ENCODE measurements around the gene DTL.

Gene DTL

DNA sequence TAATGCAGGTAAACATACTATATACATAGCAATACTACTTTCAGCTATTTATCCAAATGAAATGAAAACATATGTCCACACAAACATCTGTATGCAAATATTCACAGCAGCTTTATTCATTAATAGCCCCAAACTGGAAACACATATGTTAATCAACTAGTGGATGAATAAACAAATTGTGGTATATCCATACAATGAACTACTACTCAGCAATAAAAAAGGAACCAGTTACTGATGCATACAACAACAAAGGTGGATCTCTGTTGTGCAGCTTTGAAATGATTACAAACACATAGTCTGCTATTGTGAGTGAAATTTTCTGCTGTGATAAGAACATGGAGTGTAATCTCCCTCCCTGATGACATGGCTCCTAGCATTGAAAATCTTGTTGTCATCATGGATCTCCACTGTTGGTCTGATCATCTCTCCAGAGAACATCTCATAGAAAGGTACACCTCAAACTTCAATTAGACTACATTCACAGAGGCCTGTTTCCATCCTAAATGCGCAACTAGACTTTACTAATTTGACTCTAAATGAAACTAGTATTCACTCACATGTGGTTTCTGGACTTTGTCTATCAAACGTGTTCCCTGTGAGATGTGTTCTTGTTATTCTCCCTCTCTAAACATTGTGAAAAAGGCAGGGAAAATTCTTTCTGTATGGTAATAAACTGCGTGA, 10.9 kb upstream of the DTL start:
- no peak for TF ChIP-seq GATA3 (IDR thresholded peaks at IDR 0.05; ENCODE audit: low read depth, low read length)
- no peak for TF ChIP-seq GATA2 (IDR thresholded peaks at IDR 0.05; ENCODE audit: low read depth, low read length)

DNA sequence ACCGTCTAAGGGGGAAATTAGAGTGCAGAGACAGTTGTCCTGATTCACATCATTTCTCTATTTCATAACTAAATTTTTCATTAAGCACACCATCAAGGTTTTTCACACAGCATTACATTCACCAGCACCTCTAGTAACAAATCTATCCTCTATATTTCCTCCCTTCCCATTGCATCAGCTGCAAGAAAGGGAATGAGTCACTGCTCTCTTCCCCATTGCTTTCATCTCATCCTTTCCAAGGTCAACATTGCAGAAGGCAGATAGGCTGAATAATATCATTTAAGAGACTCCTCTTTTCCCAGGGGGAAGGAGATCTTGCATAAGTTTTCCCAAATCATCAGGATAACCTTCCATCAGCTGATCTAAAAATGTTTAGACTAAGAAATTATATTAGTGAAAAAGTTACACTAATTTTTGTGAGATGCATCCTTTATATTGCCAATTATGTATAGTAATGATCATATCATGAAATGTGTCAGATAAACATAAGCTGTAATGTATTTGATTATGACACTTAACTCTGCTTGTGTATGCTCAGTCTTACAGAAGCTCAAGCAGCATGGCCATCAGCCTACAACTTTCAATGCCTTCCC, 4.5 kb upstream of the DTL start:
- TF ChIP-seq GATA3 (IDR thresholded peaks at IDR 0.05; ENCODE audit: low read depth, low read length) (no peak), GATA2 (IDR thresholded peaks at IDR 0.05; ENCODE audit: low read depth, low read length) (no peak)

DNA sequence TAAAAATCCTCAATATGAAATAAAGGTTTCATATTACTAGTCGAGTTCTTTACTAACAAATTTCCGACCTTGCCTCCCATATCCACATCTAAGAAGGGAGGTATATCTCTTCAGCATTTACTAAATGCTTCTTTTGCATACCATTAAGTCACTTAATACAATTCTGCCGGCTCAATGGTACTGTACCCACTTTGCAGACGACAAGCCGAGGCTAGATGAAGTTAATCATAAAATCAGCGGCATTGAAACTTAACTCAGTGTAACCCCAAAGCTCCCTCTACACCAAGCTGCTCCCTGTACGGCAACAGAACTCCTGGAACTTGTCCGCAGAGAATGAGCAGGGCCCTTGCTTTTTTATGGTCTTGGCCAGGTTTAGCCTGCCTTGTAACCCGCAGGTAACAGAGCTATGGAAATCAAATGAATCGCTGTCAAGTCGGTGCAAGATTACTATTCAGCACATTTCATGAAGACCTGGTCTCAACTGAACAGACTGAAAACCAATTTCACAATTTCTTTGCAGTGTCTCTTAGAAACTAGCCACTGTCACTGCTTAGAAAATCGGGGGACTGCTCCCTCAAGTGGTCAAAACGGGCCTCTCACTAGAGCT, 929 bp upstream of the DTL start:
- TF ChIP-seq GATA2 (IDR thresholded peaks at IDR 0.05; ENCODE audit: low read depth, low read length) (no peak), GATA3 (IDR thresholded peaks at IDR 0.05; ENCODE audit: low read depth, low read length) (no peak)

DNA sequence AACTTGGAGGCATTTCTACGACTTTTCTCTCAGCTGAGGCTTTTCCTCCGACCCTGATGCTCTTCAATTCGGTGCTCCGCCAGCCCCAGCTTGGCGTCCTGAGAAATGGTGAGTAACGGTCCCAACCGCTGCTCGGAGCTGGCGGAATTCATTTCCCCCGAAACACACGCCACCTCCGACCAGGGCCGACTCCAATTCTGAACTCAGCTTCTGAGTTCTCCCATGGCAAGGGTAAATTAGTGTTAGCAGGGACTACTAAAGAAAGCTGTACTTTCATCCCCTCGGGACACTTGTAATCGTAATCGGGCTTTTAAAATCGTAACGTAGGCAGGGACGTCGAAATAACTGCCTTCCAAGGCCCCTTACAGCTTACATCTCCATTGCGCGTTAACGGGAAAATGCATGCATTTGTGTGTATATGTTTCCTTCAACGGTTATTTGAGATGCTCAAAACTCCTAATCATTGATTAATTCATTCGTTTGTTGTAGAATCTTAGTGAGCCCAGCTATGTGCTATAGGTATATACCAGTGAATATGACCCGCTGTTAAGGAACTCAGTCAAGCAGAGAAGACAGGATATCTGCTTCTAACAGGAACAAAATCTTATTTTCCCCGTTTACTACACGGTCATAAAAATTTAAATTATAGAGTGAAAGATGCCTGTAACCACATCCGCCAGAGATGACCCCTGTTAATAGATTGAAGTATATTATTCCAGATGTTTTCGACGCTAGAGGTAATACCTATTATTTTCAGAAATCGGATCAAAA, 472 bp downstream of the DTL start:
- TF ChIP-seq GATA2 (IDR thresholded peaks at IDR 0.05; ENCODE audit: low read depth, low read length) = no peak
- no peak for TF ChIP-seq GATA3 (IDR thresholded peaks at IDR 0.05; ENCODE audit: low read depth, low read length)

DNA sequence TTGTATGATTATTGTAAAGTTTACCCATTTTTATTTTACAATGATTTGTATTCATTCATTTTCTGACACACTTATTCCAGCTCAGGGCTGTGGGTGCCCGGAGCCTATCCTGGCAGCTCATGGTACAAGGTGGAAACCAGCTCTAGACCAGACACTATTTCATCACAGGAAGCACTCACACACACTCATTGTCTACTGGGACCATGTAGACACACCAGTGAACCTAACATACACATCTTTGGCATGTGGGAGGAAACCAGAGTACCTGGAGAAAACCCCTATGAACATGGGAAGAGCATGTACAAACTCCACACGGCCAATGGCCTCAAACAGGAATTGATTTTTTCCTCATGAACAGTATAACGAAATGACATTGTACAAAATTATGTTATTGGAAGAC, 2.4 kb downstream of the DTL start:
- TF ChIP-seq GATA2 (IDR thresholded peaks at IDR 0.05; ENCODE audit: low read depth, low read length) = no peak
- no peak for TF ChIP-seq GATA3 (IDR thresholded peaks at IDR 0.05; ENCODE audit: low read depth, low read length)

DNA sequence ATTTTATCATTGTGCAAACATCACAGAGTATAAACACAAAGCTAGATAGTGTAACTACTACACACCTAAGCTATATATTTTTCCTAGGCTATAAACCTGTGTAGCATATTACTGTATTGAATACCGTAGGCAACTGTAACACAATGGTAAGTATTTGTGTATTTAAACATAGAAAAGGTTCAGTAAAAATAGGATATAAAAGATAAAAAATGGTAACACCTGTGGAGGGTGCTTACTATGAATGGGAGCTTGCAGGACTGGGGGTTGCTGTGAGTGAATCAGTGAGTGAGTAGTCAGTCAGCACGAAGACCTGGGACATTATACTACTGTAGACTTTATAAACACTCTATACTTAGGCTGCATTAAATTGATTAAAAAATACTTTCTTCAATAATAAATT, 4.1 kb downstream of the DTL start:
- TF ChIP-seq GATA3 (IDR thresholded peaks at IDR 0.05; ENCODE audit: low read depth, low read length) = no peak
- TF ChIP-seq GATA2 (IDR thresholded peaks at IDR 0.05; ENCODE audit: low read depth, low read length) = no peak

DNA sequence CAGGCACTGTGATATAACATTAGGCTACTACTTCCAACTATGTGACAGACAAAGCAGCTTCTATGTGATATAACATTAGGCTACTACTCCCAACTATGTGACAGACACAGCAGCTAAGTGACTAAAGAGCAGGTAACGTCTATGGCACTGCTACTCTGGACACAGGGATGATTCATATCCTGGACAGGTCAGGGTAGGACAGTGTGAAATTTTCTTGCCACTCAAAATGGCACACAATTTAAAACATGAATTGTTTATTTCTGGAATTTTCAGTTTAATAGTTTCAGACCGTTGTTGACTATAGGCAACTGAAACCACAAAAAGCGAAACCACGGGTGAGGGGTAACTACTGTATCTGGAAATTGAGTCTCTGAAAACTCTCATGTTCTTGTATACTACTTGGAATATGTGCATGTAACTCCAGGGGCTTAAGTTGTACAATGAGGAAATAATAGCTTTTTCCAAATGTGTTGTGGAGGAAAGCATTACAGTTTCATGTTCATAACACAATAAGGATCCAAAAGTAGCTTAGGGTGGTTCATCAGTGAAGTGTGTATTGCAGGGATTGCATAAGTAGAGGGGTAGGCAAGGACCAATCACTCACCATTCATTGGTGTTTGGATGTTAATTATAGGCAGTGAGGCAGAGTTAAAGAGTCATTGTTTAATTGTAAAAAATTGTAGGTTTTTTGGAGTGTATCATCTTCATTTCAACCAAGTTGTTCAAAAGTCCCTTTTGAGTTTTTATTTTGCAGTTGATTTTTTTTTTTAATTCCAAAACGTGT, 5.3 kb downstream of the DTL start:
- TF ChIP-seq GATA2 (IDR thresholded peaks at IDR 0.05; ENCODE audit: low read depth, low read length) (no peak), GATA3 (IDR thresholded peaks at IDR 0.05; ENCODE audit: low read depth, low read length) (no peak)

DNA sequence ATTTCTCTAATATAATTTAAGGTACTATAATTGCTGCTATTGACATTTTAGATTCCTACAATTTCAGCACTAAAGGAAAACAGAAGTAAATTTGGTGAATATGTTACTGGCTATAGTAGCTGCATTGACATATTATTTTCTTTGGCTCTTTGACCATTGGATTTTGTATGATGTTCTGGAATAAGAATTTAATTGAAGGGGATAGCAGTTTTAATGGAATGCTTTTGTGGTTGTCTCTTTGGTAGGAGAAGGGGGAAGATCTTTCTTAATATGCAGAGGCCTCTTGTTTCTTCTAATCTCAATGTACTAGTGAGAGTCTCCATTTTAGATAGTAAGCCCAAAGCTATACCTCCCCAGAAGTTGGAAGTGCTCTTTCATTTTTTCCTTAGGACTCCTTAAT, 6.9 kb downstream of the DTL start:
- TF ChIP-seq GATA3 (IDR thresholded peaks at IDR 0.05; ENCODE audit: low read depth, low read length) (no peak), GATA2 (IDR thresholded peaks at IDR 0.05; ENCODE audit: low read depth, low read length) (no peak)

DNA sequence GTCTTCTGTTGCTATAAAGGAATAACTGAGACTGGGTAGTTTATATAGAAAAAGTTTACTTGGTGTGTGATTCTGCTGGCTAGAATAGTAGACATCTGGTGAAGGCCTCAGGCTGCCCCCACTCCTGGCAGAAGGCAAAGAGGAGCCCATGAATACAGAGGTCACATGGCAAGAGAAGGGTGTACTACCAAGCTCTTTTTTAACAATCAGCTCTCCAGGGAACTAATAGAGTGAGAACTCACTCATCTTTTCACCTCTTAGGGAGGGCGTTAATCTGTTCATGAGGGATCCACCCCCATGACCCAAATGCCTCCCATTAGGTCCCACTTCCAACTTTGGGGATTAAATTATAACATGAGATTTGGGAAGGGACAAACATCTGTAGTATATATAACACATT, 9.3 kb downstream of the DTL start:
- TF ChIP-seq GATA3 (IDR thresholded peaks at IDR 0.05; ENCODE audit: low read depth, low read length) (no peak), GATA2 (IDR thresholded peaks at IDR 0.05; ENCODE audit: low read depth, low read length) (no peak)

DNA sequence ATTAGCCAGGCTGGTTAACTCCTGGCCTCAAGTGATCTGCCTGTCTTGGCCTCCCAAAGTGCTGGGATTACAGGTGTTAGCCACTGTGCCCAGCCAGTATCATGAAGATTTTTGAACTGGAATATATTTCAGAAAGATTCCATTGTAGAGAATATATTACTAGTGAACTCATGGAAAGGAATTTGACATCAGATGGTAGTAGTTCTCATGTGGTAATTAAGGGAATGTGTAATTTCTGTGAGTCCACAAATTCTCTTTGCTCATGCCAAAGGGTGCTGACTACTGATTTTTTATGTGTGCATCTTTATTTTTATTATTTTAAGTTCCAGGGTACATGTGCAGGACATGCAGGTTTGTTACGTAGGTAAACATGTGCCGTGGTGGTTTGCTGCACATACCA, 10.4 kb downstream of the DTL start:
- TF ChIP-seq GATA2 (IDR thresholded peaks at IDR 0.05; ENCODE audit: low read depth, low read length) = no peak
- no peak for TF ChIP-seq GATA3 (IDR thresholded peaks at IDR 0.05; ENCODE audit: low read depth, low read length)

DNA sequence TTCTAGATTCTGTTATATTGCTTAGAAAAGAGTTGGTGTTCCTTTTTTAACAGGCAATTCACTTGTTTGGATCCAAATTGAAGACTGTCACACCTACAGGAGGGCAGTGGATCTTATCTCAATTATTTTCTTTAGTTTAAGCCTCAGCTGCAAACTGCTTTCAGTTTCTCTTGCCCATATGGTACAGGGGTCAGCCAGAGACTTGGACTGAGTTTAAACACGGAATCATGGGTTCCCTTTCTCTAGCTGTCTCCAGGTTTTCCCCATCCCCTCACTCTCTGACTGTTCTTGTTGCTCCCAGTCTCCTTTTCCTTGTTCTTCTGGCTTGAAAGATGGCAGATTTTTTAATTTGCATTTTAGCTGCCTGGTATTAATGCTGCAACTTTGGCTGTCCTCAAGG, 18.4 kb downstream of the DTL start:
- TF ChIP-seq GATA3 (IDR thresholded peaks at IDR 0.05; ENCODE audit: low read depth, low read length) = no peak
- no peak for TF ChIP-seq GATA2 (IDR thresholded peaks at IDR 0.05; ENCODE audit: low read depth, low read length)

DNA sequence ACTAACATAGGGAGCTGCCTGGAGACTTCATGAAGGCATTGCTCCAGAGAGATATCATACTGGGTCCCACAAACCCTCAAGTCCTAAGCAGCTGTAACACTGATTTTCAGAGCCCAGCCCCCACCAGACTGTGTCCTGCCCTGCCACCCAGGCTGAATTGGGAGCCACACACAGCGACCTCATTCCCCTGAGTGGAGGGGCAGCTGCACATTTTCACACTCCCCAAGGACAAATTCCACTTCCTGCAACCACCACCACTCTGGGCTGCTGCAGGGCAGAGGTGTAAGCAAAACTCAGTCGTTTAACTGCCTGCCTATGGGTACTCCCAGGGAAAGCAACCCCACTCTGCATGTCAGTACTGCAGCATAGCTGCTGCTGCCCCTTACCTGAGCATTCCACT, 19.8 kb downstream of the DTL start:
- no peak for TF ChIP-seq GATA2 (IDR thresholded peaks at IDR 0.05; ENCODE audit: low read depth, low read length)
- TF ChIP-seq GATA3 (IDR thresholded peaks at IDR 0.05; ENCODE audit: low read depth, low read length) = no peak

DNA sequence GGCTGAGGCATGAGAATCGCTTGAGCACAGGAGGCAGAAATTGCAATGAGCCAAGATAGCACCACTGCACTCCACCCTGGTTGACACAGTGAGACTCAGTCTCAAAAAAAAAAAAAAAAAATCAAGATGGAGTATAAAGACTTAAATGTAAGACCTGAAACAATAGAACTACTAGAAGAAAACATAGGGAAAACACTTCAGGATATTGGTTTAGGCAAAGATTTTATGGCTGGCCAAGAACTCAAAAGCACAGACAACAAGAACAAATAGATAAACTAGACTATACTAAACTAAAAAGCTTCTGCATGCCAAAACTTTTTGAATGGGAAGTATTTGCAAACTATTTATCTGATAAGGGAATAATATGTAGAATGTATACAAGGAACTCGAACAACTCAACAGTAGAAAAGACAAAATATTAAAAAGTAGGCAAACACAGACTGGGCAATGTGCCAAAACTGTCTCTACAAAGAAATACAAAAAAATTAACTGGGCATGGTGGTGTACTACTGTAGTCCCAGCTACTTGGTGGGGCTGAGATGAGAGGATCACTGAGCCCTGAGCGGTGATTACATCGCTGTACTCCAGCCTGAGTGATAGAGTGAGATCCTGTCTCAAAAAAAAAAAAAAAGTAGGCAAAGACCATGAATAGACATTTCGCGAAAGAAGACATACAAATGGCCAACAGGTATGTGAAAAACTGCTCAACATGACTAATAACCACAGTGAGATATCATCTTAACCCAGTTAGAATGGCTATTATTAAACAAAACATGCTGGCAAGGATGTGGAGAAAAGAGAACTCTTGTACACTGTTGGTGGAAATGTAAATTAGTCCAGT, 25.3 kb downstream of the DTL start:
- TF ChIP-seq GATA2 (IDR thresholded peaks at IDR 0.05; ENCODE audit: low read depth, low read length) (no peak), GATA3 (IDR thresholded peaks at IDR 0.05; ENCODE audit: low read depth, low read length) (no peak)

All from SH-SY5Y (cell line).